CD4-positive, alpha-beta T cell treated with Interleukin-4 for 4 hours (primary cell): Measurements from ENCODE around the gene RBM34.
"Not testable (repeated sequence)": the region's sequence is repeated elsewhere in the genome, so short reads cannot be mapped to it uniquely, and the experiment has no call there.

Experiments used
- DNase-seq: peaks from one replicate; pipeline ENCODE4 v3.0.0-alpha.2; 2020

RBM34 gene

DNA sequence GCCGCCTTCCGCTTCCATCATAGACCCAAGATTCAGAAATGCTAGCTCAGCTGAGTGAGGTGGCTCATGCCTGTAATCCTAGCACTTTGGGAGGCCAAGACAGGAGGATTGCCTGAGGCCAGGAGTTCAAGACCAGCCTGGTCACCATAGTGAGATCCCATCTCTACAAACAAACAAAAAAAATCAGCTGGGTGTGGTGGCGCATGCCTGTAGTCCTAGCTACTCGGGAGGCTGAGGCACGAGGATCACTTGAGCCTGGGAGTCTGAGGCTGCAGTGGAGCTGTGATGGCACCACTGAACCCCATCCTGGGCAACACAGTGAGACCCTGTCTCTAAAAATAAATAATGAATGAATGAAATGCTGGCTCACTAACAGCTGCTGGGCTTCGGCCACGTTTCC, 72.1 kb downstream of the RBM34 start:
- no peak for DNase-seq

DNA sequence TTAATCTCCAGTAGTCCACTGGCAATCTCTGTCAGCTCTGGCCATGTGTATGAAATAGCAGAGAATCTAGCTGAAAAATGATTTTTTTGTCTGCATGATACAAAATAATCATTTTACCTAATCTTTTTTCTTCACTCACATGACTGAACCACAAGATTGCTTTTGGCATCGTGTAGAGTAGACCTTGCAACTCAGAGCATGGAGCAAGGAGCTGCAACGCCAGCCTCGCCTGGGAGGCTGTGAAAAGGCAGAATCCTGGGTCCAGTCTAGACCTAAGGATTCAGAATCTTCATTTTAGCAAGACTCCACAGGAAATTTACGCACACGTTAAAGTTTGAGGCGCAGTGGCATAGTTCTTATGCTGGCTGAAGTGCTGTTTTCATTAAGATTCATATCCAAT, 72.6 kb downstream of the RBM34 start:
- no peak for DNase-seq

DNA sequence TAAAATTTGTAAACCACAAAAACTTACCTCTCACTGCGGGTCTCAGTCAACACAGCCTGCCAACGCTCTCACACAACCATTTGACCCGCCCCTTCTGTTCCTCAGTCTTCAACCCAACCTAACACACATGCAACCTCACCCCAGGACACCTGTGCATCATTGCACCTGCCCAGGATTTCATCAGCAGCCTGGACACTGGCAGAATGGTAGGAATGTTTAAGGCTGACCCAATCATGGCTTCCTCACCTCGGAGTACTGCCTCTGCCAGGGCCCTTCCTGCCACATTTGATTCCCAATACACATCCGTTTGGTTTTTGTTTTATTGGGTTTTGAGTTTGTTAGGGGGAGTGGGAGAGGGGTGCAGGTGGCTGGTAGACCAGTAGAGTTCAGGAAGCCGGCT, 73.1 kb downstream of the RBM34 start:
- DNase-seq = no peak

DNA sequence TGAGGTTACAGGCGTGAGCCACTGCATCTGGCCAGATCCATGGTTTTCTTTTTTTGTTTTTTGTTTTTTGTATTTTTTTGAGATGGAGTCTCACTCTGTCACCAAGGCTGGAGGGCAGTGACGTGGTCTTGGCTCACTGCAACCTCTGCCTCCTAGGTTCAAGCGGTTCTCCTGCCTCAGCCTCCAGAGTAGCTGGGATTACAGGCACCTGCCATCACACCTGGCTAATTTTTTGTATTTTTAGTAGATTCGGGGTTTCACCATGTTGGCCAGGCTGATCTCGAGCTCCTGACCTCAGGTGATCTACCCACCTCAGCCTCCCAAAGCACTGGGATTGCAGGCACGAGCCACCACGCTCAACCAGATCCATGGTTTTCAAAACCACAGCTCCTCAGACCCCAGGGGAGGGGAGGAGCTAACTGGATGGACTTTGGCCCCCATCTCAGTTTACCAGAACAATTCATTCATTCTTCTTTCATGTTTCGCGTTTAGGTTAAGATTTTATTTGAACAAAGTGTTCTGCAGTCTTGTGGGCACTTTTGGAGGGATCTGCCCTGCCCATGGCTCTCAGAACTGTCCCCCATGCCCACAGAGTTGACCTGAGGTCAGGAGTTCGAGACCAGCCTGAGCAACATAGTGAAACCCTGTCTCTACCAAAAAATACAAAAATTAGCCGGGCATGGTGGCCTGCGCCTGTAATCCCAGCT, 75.5 kb downstream of the RBM34 start:
- not testable (repeated sequence) for DNase-seq
